HEK293T (cell line): Measurements from ENCODE around the gene LAMA3.

Experiments used
- ARNT ChIP-seq: fragments of 450-650 bp; IDR thresholded peaks from 2 replicates; pipeline ENCODE4 v1.6.1; 2017; ENCODE audit warnings: mild to moderate bottlenecking
- BHLHE40 ChIP-seq: fragments of 450-650 bp; IDR thresholded peaks from 2 replicates; pipeline ENCODE4 v1.6.1; 2016; ENCODE audit warnings: mild to moderate bottlenecking, moderate library complexity, borderline replicate concordance
- FOXA1 ChIP-seq: fragments of 450-650 bp; IDR thresholded peaks from 2 replicates; pipeline ENCODE4 v1.6.1; 2016; ENCODE audit warnings: mild to moderate bottlenecking
- FOXM1 ChIP-seq: fragments of 450-650 bp; IDR thresholded peaks from 2 replicates; pipeline ENCODE4 v1.6.1; 2017; ENCODE audit warnings: mild to moderate bottlenecking, borderline replicate concordance
- HDGF ChIP-seq: fragments of 450-650 bp; IDR thresholded peaks from 2 replicates; pipeline ENCODE4 v1.6.1; 2017; ENCODE audit warnings: antibody characterized with exemption, borderline replicate concordance
- LEF1 ChIP-seq: fragments of 450-650 bp; IDR thresholded peaks from 2 replicates; pipeline ENCODE4 v1.6.1; 2017; ENCODE audit warnings: mild to moderate bottlenecking, borderline replicate concordance
- NFRKB ChIP-seq: fragments of 450-650 bp; IDR thresholded peaks from 2 replicates; pipeline ENCODE4 v1.6.1; 2016; ENCODE audit warnings: mild to moderate bottlenecking, moderate library complexity
- PKNOX1 ChIP-seq: fragments of 450-650 bp; IDR thresholded peaks from 2 replicates; pipeline ENCODE4 v1.6.1; 2016
- SP1 ChIP-seq: fragments of 450-650 bp; IDR thresholded peaks from 2 replicates; pipeline ENCODE4 v1.6.1; 2017
- SUZ12 ChIP-seq: fragments of 450-650 bp; IDR thresholded peaks from 2 replicates; pipeline ENCODE4 v1.6.1; 2016; ENCODE audit warnings: mild to moderate bottlenecking
- TARDBP ChIP-seq: fragments of 450-650 bp; IDR thresholded peaks from 2 replicates; pipeline ENCODE4 v1.6.1; 2016

- TF ChIP-seq TARDBP (no peak), FOXM1 (no peak), HDGF (no peak), BHLHE40 (no peak), LEF1 (no peak), PKNOX1 (no peak), FOXA1 (no peak), NFRKB (no peak), SP1 (no peak), ARNT (no peak), SUZ12 (no peak)
Measured at GRCh38 chr18:23824240-23824639, 135.0 kb downstream of the LAMA3 start.
